RWPE2 (cell line): ENCODE results near the gene SEMA4F.
A peak's percentile ranks its signal among the peaks of the same experiment; 100 is the strongest.

Source experiments
- ATAC-seq: fragments of 200-7000 bp; cut with Tn5 transposase; 3 replicates; pipeline ENCODE4 v1.9.1; 2021; ENCODE audit warnings: low read depth
- DNase-seq: peaks from one replicate; pipeline ENCODE4 v3.0.0-alpha.2; 2020; ENCODE audit warnings: low spot score
- H3K27ac ChIP-seq: fragments of 450-650 bp; 2 replicates; pipeline ENCODE4 v1.5.1; 2017; ENCODE audit warnings: mild to moderate bottlenecking; ENCODE audit not compliant: poor library complexity, severe bottlenecking
- H3K27me3 ChIP-seq: fragments of 250-450 bp; sonication (Bioruptor Pico); 2 replicates; pipeline ENCODE4 v1.5.1; 2021; ENCODE audit warnings: mild to moderate bottlenecking, moderate library complexity; ENCODE audit not compliant: insufficient read depth, poor library complexity, severe bottlenecking
- H3K36me3 ChIP-seq: fragments of 250-450 bp; sonication (Bioruptor Pico); 2 replicates; pipeline ENCODE4 v1.5.1; 2020; ENCODE audit warnings: low read depth, mild to moderate bottlenecking, moderate library complexity
- H3K4me1 ChIP-seq: fragments of 250-450 bp; sonication (Bioruptor Pico); 2 replicates; pipeline ENCODE4 v1.5.1; 2021; ENCODE audit warnings: mild to moderate bottlenecking, moderate library complexity; ENCODE audit not compliant: insufficient read depth, poor library complexity, severe bottlenecking
- H3K4me3 ChIP-seq: fragments of 250-450 bp; sonication (Bioruptor Pico); 2 replicates; pipeline ENCODE4 v1.5.1; 2021; ENCODE audit warnings: mild to moderate bottlenecking, moderate library complexity; ENCODE audit not compliant: severe bottlenecking
- H3K9me3 ChIP-seq: fragments of 250-450 bp; sonication (Bioruptor Pico); 2 replicates; pipeline ENCODE4 v1.5.1; 2021; ENCODE audit warnings: mild to moderate bottlenecking, moderate library complexity; ENCODE audit not compliant: severe bottlenecking
- TF ChIP-seq, protein P1 (sequence below): fragments of 450-650 bp; IDR thresholded peaks from one replicate; pipeline ENCODE4 v1.5.1; 2017; ENCODE audit warnings: mild to moderate bottlenecking, moderate library complexity; ENCODE audit not compliant: poor library complexity, severe bottlenecking

The SEMA4F gene

GRCh38 chr2:74693668-74694067 is 39.6 kb downstream of the SEMA4F start:
- TF ChIP-seq, protein P1, sequence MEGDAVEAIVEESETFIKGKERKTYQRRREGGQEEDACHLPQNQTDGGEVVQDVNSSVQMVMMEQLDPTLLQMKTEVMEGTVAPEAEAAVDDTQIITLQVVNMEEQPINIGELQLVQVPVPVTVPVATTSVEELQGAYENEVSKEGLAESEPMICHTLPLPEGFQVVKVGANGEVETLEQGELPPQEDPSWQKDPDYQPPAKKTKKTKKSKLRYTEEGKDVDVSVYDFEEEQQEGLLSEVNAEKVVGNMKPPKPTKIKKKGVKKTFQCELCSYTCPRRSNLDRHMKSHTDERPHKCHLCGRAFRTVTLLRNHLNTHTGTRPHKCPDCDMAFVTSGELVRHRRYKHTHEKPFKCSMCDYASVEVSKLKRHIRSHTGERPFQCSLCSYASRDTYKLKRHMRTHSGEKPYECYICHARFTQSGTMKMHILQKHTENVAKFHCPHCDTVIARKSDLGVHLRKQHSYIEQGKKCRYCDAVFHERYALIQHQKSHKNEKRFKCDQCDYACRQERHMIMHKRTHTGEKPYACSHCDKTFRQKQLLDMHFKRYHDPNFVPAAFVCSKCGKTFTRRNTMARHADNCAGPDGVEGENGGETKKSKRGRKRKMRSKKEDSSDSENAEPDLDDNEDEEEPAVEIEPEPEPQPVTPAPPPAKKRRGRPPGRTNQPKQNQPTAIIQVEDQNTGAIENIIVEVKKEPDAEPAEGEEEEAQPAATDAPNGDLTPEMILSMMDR, result no peak
- no peaks in the 10 kb centered on the region for H3K9me3 ChIP-seq
- DNase-seq, result no peak

GRCh38 chr2:74694281-74694680 is 40.2 kb downstream of the SEMA4F start:
- TF ChIP-seq, protein P1, result no peak
- no peak overlapping the region for H3K27ac ChIP-seq
- no peaks in the 10 kb centered on the region for H3K27me3 ChIP-seq
- no peak for ATAC-seq
- H3K4me3 ChIP-seq, result no peak overlapping the region
- H3K36me3 ChIP-seq, result no peaks in the 10 kb centered on the region
- H3K4me1 ChIP-seq, result peaks cover 36% of the 10 kb centered on the region
- no peak for DNase-seq
- H3K9me3 ChIP-seq, result no peaks in the 10 kb centered on the region

More at GRCh38 chr2:74693668-74694067, 39.6 kb downstream of the SEMA4F start:
- no peak overlapping the region for H3K27ac ChIP-seq
- no peaks in the 10 kb centered on the region for H3K36me3 ChIP-seq
- no peak overlapping the region for H3K4me3 ChIP-seq
- peaks cover 36% of the 10 kb centered on the region for H3K4me1 ChIP-seq
- no peak for ATAC-seq
- H3K27me3 ChIP-seq, result no peaks in the 10 kb centered on the region

DNA sequence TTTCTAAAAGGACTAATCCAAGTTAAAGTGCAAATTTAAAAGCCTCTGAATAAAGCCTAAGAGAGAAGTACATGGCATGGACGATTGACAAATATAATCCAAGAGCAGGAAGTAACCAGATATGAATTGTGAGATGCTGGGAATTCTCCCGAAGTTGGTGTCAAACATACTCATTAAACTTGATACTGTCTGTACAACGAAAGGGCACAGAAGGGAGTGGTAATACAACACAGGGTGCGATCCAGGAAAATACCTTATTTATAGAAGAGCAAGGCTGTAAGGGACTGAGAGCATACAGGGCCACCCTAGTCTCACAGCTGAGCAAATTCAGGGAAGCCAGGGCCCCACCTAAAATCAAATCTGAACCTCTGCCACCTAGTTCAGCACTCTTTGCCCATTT is 41.6 kb downstream of the SEMA4F start:
- Histone ChIP-seq H3K4me3 (no peak overlapping the region), H3K9me3 (no peaks in the 10 kb centered on the region), H3K27me3 (no peaks in the 10 kb centered on the region), H3K4me1 (peaks cover 36% of the 10 kb centered on the region), H3K27ac (no peak overlapping the region), H3K36me3 (no peaks in the 10 kb centered on the region)
- TF ChIP-seq, protein P1, result no peak
- DNase-seq (no peak), ATAC-seq (no peak)

GRCh38 chr2:74696829-74697228 is 42.8 kb downstream of the SEMA4F start:
- no peaks in the 10 kb centered on the region for H3K27me3 ChIP-seq
- peak; percentile 56 for ATAC-seq
- no peak overlapping the region for H3K4me3 ChIP-seq
- H3K27ac ChIP-seq, result no peak overlapping the region
- no peaks in the 10 kb centered on the region for H3K36me3 ChIP-seq
- no peak for DNase-seq
- H3K4me1 ChIP-seq, result peaks cover 32% of the 10 kb centered on the region
- TF ChIP-seq, protein P1, result no peak
- no peaks in the 10 kb centered on the region for H3K9me3 ChIP-seq

GRCh38 chr2:74700643-74701372 is 46.8 kb downstream of the SEMA4F start:
- Histone ChIP-seq H3K27ac (no peak overlapping the region), H3K4me1 (peaks cover 9% of the 10 kb centered on the region), H3K36me3 (no peaks in the 10 kb centered on the region), H3K9me3 (no peaks in the 10 kb centered on the region), H3K27me3 (no peaks in the 10 kb centered on the region), H3K4me3 (no peak overlapping the region)
- DNase-seq (no peak), ATAC-seq (no peak)
- TF ChIP-seq, protein P1, result no peak
